GM20431 (cell line): ENCODE measurements around the gene GPR31.
"Not testable (repeated sequence)": the region's sequence is repeated elsewhere in the genome, so short reads cannot be mapped to it uniquely, and the experiment has no call there.

Experiments used
- in situ Hi-C: fragments of 300-500 bp; cut with MseI, MboI; formaldehyde crosslinking; loops from one replicate; pipeline ENCODE4 v1.15.0; 2020; ENCODE audit warnings: low sequenced_read_pairs; ENCODE audit not compliant: unreplicated experiment

GPR31 gene, protein sequence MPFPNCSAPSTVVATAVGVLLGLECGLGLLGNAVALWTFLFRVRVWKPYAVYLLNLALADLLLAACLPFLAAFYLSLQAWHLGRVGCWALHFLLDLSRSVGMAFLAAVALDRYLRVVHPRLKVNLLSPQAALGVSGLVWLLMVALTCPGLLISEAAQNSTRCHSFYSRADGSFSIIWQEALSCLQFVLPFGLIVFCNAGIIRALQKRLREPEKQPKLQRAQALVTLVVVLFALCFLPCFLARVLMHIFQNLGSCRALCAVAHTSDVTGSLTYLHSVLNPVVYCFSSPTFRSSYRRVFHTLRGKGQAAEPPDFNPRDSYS

DNA sequence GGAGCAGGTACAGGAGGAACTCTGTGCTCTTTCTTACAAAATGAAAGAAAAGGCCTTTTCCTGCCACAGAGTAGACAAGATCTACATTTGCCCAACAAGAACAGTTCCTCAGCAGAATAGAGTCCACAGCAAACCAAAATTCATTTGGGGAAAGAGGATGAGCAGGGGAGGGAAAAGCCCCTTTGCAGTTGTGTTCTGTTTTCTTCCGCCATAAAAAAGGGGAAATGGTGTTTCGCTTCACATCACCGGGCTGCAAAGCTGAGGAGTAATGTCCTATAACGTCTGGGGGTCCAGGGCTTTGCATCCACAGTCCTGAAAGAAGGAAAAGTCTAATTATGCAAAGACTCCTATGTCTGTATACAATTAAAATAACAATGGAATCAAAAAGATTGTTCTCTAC is at the start of gene GPR31:
Gene GPR31 (minus strand): TSS at position 118 of the 400 bp plus-strand sequence. CDS start 149 bp downstream, outside the sequence.
- in situ Hi-C loops: no loop called here

DNA sequence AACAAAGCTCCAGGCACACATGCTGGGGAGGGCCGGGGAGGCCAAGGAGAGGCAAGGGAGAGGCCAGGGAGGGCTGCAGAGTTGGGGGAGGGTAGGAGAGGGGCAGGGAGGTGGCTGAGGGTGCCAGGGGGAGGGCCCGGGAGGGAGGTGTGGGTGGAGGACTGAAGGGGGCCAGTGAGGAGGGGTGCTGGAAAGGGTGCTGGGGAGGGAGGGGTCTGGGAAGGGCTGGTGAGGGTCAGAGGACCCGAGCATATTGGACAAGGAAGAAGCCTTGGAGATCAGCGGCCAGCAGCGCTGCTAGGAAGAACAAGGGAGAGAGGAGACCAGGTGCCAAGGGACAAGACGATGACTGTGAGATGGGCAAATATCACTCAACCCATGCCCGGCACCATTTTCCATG is 49.7 kb upstream of the GPR31 start:
- in situ Hi-C loops: no loop called here

DNA sequence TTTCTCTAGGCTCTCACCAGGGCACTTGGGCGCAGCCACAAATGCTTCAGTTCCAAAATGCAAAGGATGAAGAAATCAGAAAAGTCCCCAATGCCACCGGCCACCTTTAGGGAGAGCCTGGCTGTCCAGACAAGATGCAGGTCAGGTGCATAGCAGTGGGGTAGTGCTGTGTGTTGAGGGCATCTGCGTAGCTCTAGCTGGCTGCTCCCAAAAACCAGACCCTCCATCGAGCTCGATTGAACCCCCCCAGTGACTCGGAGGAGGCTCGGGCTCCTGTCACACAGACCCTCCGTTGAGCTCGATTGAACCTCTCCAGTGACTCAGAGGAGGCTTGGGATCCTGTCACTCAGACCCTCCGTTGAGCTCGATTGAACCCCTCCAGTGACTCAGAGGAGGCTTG is 47.5 kb upstream of the GPR31 start:
- in situ Hi-C loops: not testable (repeated sequence)

DNA sequence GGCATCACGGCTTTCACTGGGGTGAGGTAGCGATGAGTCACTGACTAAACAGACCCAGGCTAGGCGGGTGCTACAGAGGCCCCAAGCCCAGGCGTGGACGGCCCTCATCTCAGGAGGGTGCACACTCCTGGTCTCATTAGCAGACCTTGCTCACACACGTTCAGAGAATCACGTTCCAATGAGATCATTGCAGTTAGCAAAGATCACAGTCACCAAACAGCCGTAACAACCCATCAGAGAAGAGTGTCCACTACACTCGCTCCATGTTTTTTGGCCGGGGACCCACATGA is 46.2 kb upstream of the GPR31 start:
- in situ Hi-C loops: not testable (repeated sequence)

DNA sequence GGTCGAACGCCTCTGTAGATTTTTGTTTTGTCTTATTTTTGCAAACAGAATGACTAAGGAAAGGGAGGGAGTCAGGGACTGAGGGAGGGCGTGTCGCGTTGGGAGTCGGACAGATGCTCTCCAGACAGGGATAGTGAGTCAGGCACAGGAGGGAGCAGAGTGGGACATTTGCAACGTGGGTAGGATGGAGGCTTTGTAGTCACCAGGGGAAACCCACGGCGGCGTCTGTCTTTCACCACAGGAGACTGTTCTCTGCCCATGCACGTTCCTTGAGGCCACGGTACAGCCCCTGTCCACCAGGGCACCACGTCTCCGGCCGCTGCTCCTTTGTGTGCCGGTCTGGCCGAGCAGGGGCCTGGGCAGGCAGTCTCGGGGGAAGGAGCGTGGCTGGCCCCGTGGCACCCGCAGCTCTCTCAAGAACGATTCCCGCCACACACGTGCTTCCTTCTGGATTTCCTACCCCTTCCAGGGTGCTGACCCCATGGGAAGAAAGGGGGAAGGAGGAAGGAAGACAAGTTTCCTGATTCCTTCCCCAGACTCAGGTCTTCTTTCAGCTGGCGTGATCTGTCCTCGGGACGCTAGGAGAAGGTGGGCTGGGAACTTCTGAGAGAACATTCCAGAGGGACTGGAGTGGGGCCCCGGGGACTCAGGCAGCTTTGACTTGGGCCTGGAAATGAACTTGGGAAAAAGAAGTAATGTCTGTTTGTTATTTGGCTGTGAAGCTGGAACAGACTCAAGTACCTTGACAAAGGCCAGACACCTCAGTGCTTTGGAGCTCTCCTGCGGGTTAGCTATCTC is 45.7 kb upstream of the GPR31 start:
- in situ Hi-C loops: not testable (repeated sequence)

DNA sequence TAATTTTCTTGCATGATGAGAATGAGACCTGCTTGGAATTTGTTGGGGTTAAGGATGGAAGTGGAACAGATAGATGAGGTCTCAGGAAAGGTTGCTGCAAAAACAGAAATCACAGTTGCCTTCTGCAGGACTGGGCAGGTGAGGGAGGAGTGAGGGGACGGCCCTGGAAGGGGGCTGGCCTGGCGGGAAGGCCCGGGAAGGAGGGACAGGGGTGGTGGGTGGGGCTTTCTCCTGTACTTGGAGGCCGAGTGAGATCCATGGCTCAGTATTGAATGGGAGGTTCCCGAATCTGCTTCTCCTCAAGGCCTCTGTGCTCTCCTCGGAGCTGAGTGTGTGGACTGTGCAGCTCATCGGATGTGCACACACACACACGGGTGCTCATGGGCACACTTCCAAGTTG is 44.8 kb upstream of the GPR31 start:
- in situ Hi-C loops: not testable (repeated sequence)

DNA sequence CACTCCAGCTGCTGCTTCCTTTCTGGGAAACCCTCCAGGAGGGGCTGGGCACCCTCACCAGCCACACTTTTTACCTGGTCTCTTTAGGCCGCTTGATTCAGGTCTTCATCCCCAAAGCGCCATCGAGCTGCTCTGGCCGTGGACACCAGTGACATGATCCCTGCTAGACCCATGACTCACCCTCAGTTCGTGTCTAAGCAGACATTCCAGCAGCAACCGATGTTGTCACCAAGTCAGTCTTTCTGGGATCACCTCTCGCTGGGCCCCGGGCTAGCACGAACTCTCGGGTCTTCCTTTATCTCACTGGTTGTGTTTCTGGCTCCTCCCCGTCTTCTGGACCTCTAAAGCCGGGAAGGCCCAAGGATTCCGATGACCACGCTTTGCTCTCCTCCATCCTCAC is 43.0 kb upstream of the GPR31 start:
- in situ Hi-C loops: no loop called here

DNA sequence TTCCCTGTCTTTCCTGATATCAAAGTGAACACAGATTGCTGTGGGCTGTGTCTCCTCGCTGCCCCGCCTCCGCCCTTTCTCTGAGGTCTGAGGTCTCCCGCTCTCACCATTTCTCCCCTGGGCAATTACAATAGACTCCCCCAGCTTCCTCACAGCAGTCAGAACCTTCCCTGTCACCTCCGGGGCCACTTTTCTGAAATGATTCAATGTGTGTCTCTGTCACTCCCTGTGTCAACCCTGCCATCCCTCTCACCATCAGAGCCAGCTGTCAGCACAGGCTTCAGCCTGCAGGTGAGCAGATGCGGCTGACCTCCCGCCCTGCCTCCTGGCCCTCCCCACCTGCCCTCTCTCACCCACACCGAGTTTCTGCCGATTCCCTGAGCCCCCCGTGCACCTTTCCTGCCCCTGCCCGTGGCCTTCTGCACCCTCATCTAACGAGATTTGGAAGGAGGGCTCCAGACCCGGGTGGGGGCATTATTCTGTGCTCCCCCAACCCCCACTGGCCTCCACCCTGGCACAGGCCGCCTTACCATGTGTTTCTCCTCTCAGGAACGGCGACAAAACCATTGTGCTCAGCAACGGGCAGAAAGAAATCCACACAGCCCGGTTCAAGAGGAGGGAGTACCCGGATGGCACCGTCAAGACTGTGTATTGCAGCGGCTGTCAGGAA is 38.3 kb upstream of the GPR31 start:
- in situ Hi-C loops: not testable (repeated sequence)

DNA sequence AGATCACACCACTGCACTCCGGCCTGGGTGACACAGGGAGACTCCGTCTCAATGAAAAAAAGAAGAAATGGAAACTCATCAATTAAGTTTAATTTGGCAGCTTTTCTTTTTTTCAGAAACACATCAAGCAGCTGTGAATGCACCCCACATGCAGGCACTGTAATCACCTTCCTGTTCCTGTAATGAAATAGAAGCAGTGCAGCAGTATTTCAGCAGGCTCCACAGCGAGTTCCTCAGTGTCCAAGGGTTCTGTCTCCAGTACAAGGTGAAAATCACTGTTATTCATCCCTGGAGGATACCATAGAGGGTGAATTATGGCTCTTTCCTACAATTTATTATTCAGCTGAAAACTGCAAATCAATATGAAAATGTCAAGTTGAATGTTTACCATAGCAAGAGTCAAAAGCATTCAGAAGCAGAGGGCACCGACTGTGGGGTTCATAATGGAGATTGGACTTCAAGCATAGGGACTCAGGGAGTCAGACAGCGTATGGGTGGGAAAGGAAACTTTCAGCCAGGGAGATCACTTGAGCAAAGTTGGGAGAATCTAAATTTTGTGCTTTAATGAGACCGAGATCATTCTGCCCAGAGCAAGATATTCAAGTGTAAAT is 35.8 kb upstream of the GPR31 start:
- in situ Hi-C loops: not testable (repeated sequence)

DNA sequence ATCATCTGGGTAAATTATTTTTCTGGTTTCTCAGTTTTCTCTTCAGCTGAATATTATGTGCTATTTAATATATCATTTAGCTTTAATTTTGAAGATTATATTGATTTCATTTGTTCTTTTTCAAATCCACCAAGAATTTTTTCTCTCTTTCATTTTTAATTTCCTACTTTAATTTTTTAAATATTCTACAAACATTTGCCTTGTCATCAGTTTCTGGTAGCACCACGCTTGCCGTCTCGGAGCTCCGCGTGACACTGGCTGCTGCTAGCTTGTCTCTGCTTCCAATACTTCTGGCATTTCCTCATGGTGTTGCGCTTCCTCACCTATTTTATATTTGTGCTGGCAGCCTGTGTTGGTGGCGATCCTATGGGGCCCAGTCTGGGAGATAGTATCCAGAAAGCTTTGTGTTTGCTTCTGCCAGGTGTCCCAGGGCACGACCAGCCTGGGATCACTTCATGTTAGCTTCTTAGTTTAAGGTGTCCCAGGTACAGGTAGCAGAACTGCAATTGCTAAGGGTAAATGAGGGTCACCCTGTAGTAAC is 33.3 kb upstream of the GPR31 start:
- in situ Hi-C loops: not testable (repeated sequence)

DNA sequence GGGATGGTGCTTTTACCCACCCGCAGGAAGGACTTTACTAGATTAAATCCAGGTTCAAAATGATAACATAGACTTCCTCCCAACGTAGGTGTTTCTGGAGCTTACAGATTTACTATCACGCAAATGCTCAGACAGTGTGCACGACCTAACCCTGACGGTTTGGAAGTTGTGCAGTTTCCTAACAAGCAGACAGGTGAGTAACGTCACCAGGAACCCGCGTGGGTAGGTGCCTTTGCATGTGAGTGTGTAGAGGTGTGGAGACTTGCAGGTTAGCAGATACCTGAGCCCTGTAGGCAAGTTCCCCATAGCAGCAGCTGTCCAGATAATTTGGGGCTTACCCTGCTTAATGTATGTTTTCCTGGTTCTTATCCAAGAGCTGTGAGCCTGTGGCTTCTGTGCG is 29.5 kb upstream of the GPR31 start:
- in situ Hi-C loops: not testable (repeated sequence)

DNA sequence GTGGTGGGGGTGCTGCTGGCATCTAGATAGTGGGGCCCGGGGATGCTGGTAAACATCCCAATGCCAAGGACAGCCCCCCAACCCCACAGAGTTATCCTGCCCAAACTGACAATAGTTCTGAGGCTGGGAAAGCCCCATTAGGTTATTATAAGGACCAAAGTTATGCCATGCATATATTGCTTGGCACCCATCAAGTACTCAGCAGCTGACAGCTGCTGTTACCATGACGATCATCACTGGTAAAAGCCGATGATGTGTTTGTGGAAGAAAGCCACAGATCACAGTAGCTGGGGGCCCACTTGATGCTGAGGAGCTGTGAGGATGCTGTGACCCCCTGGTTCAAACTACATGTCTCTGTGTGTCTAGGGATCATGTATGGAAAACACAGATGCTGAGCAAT is 27.3 kb upstream of the GPR31 start:
- in situ Hi-C loops: not testable (repeated sequence)

DNA sequence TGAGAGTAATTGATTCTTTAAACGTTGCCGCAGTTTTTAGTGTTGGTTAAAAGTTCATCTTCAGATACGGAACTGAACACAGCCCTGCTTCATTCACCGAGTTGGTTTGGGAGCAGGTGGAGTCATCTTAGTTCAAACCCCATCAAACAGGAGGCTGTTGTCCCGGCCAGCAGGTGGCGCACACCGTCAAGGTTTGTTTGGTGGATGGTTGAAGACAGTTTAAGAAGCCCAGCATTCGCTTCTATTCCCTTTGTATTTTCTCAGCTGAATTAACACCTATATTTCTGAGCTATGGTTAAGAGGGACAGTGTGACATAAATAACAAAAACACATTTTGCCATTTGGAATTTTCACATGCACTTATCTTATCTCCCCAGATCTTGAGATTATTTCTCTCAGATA is 25.1 kb upstream of the GPR31 start:
- in situ Hi-C loops: not testable (repeated sequence)

DNA sequence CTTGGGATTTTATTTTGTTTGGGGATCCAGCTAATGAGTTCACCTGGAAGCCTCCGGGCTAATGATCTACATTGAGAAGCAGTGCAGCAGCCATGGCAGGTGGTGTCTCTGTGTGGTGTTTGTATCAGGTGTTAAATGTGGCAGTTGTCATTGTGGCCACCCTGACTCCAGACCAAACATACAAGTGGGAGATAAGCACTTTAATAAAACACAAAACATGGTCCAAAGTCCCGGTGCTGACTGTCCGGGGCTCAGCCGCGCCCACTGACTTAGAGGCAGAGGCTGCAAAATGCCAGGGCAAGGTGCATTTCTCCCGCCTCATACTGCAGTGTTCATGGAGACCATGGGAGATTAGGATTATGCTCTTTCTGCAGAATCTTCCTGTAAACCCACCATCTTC is 23.6 kb upstream of the GPR31 start:
- in situ Hi-C loops: not testable (repeated sequence)

DNA sequence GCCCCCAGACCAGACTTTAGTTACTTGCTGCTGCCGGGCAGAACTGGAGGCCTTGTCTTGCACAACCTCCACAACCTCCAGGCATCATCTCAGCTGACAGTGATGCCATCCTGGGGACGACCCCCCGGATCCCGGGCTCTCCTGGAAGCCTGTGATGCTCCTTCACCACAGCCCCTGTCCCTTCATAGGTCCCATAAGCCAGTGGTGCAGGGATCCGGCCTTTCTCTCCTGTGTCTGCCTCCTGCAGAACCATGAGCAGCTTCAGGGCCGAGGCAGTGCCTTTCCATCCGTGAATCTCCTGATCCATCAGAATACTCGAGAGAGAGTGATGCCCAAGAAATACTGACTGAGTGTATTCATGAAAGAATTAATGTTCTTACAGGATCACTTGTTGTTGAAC is 22.3 kb upstream of the GPR31 start:
- in situ Hi-C loops: not testable (repeated sequence)

DNA sequence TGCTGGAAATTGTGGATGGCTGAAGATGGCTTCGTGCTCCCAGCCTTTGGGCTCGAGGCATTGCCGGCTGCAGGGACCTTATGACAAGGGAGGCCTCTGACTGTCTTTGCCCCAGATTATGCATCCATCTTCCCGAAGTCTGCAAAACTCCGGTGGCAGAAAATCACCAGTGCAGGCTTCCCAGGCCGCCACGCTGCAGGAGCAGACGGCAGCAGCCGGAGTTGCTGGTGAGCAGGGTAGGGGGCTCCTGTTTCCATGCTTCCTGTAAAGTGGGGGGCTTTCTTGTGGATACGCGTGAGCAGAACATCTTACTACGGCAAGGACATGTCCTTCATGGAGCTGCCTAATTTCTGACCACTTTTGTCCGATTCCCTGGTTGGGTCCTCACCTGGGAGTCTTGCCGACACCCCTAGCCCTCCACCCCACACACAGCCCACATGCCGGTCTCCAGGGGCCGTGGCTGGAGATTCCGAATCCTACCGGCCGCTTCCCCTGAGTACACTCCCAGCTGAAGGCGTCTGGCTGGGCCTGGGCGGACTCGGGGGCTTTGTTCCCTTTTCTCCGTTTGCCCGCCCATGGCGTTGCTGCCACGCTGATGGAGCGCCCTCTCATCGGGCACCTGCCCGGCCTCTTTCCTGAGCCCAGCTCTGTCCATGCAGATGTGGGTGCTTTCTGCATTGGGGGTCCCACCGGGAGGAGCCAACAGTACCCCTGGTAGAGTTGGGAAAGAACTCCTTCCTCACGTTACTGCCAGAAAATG is 21.3 kb upstream of the GPR31 start:
- in situ Hi-C loops: not testable (repeated sequence)

DNA sequence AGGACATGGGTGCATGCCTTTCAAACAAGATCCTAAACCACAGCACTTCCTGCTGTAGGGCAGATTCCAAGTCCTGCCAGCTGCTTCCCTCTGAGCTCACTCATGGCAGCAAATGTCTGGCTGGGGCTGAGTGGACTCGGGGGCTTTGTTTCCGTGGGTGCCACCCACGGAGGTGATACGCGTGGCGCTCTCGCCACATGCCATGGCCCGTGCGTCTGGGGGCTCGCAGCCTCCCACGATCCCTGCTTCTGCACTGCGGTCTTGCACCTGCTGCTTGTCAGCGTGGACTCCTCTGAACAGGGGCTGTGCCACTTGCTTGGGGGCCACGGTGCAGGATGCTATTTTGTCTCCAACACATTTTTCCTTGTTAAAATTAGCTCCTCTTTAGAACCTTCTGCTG is 19.5 kb upstream of the GPR31 start:
- in situ Hi-C loops: not testable (repeated sequence)

DNA sequence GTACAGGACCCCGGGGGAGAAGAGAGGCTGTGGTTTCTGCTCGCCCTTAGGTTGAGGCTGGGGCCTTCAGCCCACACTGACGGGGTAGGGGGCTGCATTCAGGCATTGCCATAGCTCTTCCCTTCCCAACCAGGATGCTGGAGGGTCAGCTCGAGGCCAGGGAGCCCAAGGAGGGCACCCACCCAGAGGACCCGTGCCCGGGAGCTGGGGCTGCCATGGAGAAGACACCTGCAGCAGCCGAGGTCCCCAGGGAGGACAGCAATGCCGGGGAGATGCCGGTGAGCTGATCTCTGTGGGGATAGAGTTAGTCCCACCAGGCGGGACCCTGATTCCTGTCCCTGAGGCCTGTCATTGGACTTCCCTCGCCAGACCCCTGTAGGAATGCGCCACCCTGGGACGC is 14.2 kb upstream of the GPR31 start:
- in situ Hi-C loops: not testable (repeated sequence)

DNA sequence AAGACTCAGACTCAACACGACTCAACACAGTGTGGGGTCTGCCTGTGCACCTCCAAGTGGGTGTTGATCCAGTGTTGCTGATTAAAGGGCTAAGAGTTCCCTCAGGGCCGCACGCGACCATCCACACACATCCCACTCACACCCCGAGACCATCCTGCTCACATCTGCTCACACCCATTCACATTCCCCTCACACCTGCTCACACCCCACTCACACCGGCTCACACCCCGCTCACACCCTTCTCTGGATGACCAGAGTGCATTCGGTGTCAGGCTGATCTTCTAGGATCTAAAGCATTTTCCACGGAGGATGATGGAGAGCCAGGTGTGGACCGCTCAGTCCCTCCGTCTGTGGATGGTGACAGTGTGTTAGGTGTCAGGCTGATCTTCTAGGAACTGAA is 13.5 kb upstream of the GPR31 start:
- in situ Hi-C loops: not testable (repeated sequence)

DNA sequence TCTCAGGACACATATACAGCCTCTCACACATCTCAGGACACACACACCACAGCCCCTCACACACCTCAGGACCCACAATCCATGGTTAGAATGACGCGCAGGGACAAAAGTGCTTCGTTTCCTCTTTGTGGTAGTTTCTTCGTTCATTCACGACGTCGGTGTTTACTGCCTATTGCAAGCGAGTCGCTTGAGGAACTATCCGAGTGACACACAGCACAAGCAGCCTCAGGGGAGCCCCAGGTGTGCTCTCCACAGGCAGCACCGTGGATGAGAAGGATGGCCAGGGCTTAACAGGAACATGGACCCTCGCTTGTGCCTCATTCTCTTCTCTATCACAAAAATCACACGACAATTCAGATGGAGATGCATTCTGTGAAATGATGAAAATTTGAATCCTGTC is 12.1 kb upstream of the GPR31 start:
- in situ Hi-C loops: not testable (repeated sequence)
